Left ventricle myocardium inferior (tissue), 1 donor: ENCODE results near the gene ZNF813. TPM values are rescaled to one million over a fixed set of nuclear protein-coding genes. Genes with fewer than 3 reads are reported as not detected.
"Not testable (repeated sequence)": the region's sequence is repeated elsewhere in the genome, so short reads cannot be mapped to it uniquely, and the experiment has no call there.

Source experiments
- DNase-seq: peaks from one replicate; pipeline ENCODE4 v3.0.0-alpha.2; 2020
- H3K27ac ChIP-seq: fragments of 200-600 bp; replicated peaks from 2 replicates; pipeline ENCODE4 v1.8.0; 2021
- H3K27me3 ChIP-seq: fragments of 200-600 bp; 2 replicates; pipeline ENCODE4 v1.8.0; 2021; ENCODE audit warnings: low read depth
- H3K36me3 ChIP-seq: fragments of 200-600 bp; 2 replicates; pipeline ENCODE4 v1.8.0; 2021
- H3K4me1 ChIP-seq: fragments of 200-600 bp; 2 replicates; pipeline ENCODE4 v1.8.0; 2021
- H3K4me3 ChIP-seq: fragments of 200-600 bp; 2 replicates; pipeline ENCODE4 v1.8.0; 2021; ENCODE audit warnings: mild to moderate bottlenecking, moderate library complexity
- H3K9me3 ChIP-seq: fragments of 200-600 bp; replicated peaks from 2 replicates; pipeline ENCODE4 v1.8.0; 2021
- intact Hi-C: fragments of 100-400 bp; cut with micrococcal nuclease; formaldehyde crosslinking; loops from one replicate; pipeline ENCODE4 v1.11.0; 2022
- total RNA-seq: library from RNA; stranded (reverse); fragmentation: NEBNext Ultra II Directional; extraction: Animal tissue kit (Norgen Biotek cat#: 25700); gene quantifications from one replicate; pipeline ENCODE4 v1.2.1, GENCODE V29; 2021
- TF ChIP-seq, protein P1 (sequence below): fragments of 200-600 bp; IDR thresholded peaks from 2 replicates; pipeline ENCODE4 v1.8.0; 2021; ENCODE audit warnings: antibody characterized with exemption, mild to moderate bottlenecking, borderline replicate concordance
- donor health status: DM: no; HTN: yes; CAD: no; lungs with severe emphysema.

Gene ZNF813
- total RNA-seq, 1 donor from 2014 or later = 1.8 TPM

DNA sequence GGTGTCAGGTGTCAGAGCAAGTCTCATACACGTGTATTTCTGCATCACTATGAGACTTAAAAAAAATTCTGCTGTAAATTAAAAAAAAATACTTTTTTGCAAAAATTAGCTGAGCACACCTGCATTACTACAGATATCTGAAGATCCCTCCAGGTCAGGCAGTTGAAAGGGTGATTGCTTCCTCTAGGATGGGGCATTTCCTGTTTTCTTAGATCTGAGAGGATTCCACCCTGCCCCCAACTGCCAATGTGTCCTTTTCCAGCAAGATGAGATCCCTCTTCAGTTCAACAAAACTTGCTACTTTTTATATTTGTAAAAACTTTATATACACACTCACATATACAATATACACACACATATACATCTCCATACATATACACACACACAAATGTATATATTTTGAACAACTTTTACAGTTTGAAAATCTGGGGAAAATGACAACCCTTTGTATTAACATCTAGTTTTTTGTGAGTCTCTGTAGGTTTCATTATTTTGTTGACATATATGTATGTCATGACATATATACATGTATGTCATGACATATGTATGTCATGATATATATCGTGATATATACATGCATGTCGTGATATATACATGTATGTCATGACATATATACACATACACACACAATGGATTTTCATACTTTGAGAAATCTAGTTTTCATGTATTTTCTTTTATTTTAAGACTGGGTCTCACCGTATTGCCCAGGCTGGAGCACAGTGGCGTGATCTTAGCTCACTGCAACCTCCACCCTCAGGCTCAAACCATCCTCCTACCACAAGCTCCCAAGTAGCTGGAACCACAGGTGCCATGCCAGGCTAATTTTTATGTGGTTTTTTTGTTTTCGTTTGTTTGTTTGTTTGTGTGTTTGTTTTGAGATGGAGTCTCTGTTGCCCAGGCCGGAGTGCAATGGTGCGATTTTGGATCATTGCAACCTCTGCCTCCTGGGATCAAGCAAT is 17.8 kb downstream of the ZNF813 start:
- TF ChIP-seq, protein P1, sequence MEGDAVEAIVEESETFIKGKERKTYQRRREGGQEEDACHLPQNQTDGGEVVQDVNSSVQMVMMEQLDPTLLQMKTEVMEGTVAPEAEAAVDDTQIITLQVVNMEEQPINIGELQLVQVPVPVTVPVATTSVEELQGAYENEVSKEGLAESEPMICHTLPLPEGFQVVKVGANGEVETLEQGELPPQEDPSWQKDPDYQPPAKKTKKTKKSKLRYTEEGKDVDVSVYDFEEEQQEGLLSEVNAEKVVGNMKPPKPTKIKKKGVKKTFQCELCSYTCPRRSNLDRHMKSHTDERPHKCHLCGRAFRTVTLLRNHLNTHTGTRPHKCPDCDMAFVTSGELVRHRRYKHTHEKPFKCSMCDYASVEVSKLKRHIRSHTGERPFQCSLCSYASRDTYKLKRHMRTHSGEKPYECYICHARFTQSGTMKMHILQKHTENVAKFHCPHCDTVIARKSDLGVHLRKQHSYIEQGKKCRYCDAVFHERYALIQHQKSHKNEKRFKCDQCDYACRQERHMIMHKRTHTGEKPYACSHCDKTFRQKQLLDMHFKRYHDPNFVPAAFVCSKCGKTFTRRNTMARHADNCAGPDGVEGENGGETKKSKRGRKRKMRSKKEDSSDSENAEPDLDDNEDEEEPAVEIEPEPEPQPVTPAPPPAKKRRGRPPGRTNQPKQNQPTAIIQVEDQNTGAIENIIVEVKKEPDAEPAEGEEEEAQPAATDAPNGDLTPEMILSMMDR = no peak
- H3K9me3 ChIP-seq = peaks cover 66% of the 10 kb centered on the region
- no peak overlapping the region for H3K4me3 ChIP-seq
- no peaks in the 10 kb centered on the region for H3K4me1 ChIP-seq
- intact Hi-C loops = no loop called here
- no peaks in the 10 kb centered on the region for H3K27me3 ChIP-seq
- no peak for DNase-seq
- H3K36me3 ChIP-seq = peaks cover 86% of the 10 kb centered on the region
- no peak overlapping the region for H3K27ac ChIP-seq

- Histone ChIP-seq H3K27me3 (no peaks in the 10 kb centered on the region), H3K27ac (no peak overlapping the region), H3K9me3 (peaks cover 85% of the 10 kb centered on the region), H3K4me1 (no peaks in the 10 kb centered on the region), H3K4me3 (no peak overlapping the region), H3K36me3 (peaks cover 66% of the 10 kb centered on the region)
- intact Hi-C loops = no loop called here
- DNase-seq = no peak
- TF ChIP-seq, protein P1 = no peak
These were observed 24.6 kb downstream of the ZNF813 start for GRCh38 chr19:53492153-53492552.

DNA sequence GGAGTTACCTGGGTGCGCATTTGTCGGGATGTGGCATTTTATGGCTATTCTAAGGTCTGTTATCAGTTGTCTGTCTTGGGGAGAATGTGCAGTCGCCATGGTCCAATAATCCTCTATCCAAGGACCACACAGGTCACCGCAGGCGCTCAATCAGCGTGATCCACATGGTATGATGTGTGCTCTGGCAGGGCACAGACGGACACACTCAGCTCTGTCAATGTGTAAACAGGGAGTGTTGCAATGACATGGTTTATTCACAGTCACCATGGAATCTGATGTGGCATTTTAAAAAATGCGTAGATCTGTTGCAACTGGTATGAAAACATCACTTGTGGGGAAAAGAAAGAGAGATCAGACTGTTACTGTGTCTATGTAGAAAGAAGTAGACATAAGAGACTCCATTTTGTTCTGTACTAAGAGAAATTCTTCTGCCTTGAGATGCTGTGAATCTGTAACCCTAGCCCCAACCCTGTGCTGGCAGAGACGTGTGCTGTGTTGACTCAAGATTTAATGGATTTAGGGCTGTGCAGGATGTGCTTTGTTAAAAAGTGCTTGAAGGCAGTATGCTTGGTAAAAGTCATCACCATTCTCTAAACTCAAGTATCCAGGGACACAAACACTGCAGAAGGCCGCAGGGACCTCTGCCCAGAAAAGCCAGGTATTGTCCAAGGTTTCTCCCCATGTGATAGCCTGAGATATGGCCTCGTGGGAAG is 29.9 kb downstream of the ZNF813 start:
- H3K4me1 ChIP-seq, DNase-seq, H3K27ac ChIP-seq, intact Hi-C loops, H3K4me3 ChIP-seq: not testable (repeated sequence)
- Histone ChIP-seq H3K27me3 (peaks cover 22% of the 10 kb centered on the region), H3K36me3 (peaks cover 13% of the 10 kb centered on the region), H3K9me3 (peaks cover 37% of the 10 kb centered on the region)

GRCh38 chr19:53498024-53498395 is 30.5 kb downstream of the ZNF813 start:
- Histone ChIP-seq H3K9me3 (peaks cover 31% of the 10 kb centered on the region), H3K27me3 (peaks cover 27% of the 10 kb centered on the region)
- H3K36me3 ChIP-seq, H3K4me3 ChIP-seq, intact Hi-C loops, DNase-seq, H3K27ac ChIP-seq, H3K4me1 ChIP-seq: not testable (repeated sequence)

DNA sequence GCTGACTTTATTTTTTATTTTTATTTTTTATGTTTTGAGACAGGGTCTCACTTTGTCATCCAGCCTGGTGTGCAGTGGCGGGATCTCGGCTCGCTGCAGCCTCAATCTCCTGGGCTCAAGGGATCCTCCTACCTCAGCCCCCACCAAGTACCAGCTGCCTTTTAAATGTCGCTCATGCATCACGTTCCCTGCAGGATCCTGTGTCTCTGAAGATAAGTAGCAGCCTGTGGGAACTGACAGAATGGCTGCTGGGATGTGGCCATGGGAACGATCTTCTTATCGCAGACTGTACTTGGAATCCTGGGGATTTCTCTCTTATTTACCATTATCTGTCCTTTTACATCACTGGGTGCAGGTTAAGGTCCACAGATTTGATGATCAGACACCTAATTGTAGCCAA is 35.6 kb downstream of the ZNF813 start:
- Histone ChIP-seq H3K27ac (peak overlapping the region; percentile 1), H3K27me3 (peaks cover 54% of the 10 kb centered on the region)
- not testable (repeated sequence) for H3K9me3 ChIP-seq, H3K4me1 ChIP-seq, H3K36me3 ChIP-seq, DNase-seq, H3K4me3 ChIP-seq
- intact Hi-C loops = loop anchor here (10.0 kb wide), 1 partner anchor 68 kb away; the partner anchor contains the start of gene ZNF761

DNA sequence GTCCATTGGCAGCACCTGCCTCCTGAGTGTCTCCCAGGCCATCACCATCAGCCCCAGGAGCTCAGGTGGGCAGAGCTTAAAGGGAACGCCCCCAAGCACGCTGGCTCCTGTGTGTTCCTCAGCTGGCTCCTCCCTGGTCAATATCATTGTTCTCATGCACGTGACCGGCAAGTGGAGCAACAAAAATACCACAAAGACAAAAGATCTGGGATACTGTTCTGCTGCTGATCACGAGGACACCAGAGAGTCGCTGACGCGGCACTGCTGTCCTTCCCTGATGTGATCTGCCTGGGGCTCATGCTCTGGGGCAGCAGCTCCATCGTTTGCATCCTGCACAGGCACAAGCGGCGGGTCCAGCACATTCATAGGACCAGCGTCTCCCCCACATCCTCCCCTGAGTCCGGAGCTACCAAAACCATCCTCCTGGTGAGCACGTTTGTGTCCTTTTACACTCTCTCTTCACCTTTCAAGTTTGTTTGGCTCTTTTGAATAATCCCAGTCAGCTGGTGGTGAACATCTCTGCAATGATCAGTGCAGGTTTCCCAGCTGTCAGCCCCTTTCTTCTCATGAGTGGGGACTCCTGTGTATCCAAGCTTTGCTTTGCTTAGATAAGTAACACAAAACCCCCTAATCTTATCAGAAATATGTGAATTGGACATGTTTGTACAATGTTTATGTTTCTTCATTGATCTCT is 36.3 kb downstream of the ZNF813 start:
- not testable (repeated sequence) for H3K4me3 ChIP-seq, H3K36me3 ChIP-seq, H3K27ac ChIP-seq, DNase-seq, H3K4me1 ChIP-seq, H3K9me3 ChIP-seq
- intact Hi-C loops = loop anchor here (10.0 kb wide), 1 partner anchor 69 kb away; the partner anchor contains the start of gene ZNF761
- H3K27me3 ChIP-seq = peaks cover 57% of the 10 kb centered on the region

DNA sequence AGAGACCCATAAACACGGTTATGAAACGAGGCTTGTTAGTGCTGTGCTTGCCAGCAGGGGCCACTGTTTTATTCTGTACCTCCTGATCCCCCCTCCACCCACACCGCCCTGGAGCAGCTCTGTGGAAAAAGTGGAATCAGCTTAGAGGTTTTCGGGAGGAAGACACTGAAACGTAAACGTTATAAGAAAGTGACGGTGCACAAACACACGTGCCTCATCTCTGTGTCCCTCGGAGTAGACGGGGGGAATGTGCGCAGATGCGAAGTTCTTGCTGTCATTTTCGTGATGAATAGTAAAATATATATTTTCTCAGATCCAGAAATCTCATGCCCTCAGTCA is 36.8 kb downstream of the ZNF813 start:
- H3K27ac ChIP-seq = peak overlapping the region; percentile 42
- TF ChIP-seq, protein P1 = peak; percentile 28
- peaks cover 62% of the 10 kb centered on the region for H3K27me3 ChIP-seq
- intact Hi-C loops = loop anchor here (10.0 kb wide), 1 partner anchor 70 kb away; the partner anchor contains the start of gene ZNF761
- not testable (repeated sequence) for H3K9me3 ChIP-seq, H3K4me1 ChIP-seq, H3K36me3 ChIP-seq, DNase-seq
- peak overlapping the region; percentile 51 for H3K4me3 ChIP-seq
